GM18505 (cell line): ENCODE results near the gene DVL1.
A peak's percentile ranks its signal among the peaks of the same experiment; 100 is the strongest.

Source experiments
- ATAC-seq: cut with Tn5 transposase; IDR thresholded peaks from one replicate; pipeline ENCODE4 v1.9.1; 2021; ENCODE audit not compliant: unreplicated experiment
- POLR2A ChIP-seq: IDR thresholded peaks from 4 replicates; pipeline ENCODE4 v1.6.1; 2011; ENCODE audit warnings: borderline replicate concordance; ENCODE audit not compliant: insufficient read depth, insufficient read length; ENCODE audit errors: extremely low read depth

The DVL1 gene

GRCh38 chr1:1356796-1357401 lies 7.7 kb upstream of the DVL1 start:
- no peak for TF ChIP-seq POLR2A
- ATAC-seq, result no peak

- no peak for ATAC-seq
- no peak for TF ChIP-seq POLR2A
Measured at GRCh38 chr1:1356166-1356795, 7.1 kb upstream of the DVL1 start.

GRCh38 chr1:1355416-1355815 lies 6.2 kb upstream of the DVL1 start:
- no peak for ATAC-seq
- TF ChIP-seq POLR2A, result no peak

- no peak for ATAC-seq
- TF ChIP-seq POLR2A, result no peak
Measured at GRCh38 chr1:1354271-1355247, 5.3 kb upstream of the DVL1 start.

GRCh38 chr1:1353389-1354151 lies 4.4 kb upstream of the DVL1 start:
- ATAC-seq, result no peak

GRCh38 chr1:1352786-1353388 lies 3.7 kb upstream of the DVL1 start:
- ATAC-seq, result no peak
- TF ChIP-seq POLR2A, result no peak

More at GRCh38 chr1:1353389-1354151, 4.4 kb upstream of the DVL1 start:
- TF ChIP-seq POLR2A, result no peak

- no peak for TF ChIP-seq POLR2A
- ATAC-seq, result no peak
Measured at GRCh38 chr1:1351511-1352427, 2.6 kb upstream of the DVL1 start.

- TF ChIP-seq POLR2A, result no peak
- ATAC-seq, result peak; percentile 37
Measured at GRCh38 chr1:1348420-1349255, 580 bp downstream of the DVL1 start.

- ATAC-seq, result no peak
- no peak for TF ChIP-seq POLR2A
Measured at GRCh38 chr1:1347663-1348419, 1.4 kb downstream of the DVL1 start.

GRCh38 chr1:1347026-1347595 lies 2.1 kb downstream of the DVL1 start:
- TF ChIP-seq POLR2A, result no peak
- no peak for ATAC-seq
